Measurements from ENCODE around the gene LCNL1.

The LCNL1 gene

DNA sequence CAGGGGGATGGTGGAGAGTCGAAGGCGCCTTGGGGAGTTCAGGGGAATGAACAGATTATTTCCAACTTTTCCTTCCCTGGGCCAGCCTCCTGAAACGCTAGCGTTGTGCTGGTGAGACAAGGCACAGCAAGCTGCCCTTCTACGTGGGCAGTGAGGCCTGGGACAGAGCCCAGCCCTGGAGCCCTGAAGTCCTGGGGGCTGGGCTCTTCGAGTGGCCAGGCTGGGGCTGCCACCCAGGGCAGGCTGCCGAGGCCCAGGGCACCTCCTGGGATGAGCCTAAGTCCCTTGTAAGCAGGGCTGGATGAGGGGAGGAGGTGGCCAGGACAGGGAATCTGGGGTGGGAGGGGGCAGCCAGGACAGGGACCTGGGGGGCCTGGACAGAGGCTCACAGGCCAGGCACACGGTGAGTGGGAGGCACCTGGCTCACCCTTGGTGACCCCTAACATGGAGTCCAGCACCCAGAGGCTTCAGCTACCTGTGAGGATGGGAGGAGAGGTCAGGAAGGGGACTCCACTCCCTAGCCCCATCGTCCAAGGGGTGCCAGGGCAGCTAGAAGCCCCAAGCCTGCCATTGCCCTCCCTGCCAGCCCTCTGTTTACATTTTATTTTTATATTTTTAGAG, 32.0 kb upstream of the LCNL1 start:
- no peak for DNase-seq (ENCODE audit: low read depth, low spot score)
- CTCF ChIA-PET = interaction anchor here (1.3 to 1.9 kb wide), 2 partner anchors 78 to 84 kb away, joined by 4 read pairs; no protein-coding TSS in a partner anchor
- H3K4me3 ChIP-seq (ENCODE audit: low read depth, low read length) = no peak overlapping the region
- TF ChIP-seq, protein P1, sequence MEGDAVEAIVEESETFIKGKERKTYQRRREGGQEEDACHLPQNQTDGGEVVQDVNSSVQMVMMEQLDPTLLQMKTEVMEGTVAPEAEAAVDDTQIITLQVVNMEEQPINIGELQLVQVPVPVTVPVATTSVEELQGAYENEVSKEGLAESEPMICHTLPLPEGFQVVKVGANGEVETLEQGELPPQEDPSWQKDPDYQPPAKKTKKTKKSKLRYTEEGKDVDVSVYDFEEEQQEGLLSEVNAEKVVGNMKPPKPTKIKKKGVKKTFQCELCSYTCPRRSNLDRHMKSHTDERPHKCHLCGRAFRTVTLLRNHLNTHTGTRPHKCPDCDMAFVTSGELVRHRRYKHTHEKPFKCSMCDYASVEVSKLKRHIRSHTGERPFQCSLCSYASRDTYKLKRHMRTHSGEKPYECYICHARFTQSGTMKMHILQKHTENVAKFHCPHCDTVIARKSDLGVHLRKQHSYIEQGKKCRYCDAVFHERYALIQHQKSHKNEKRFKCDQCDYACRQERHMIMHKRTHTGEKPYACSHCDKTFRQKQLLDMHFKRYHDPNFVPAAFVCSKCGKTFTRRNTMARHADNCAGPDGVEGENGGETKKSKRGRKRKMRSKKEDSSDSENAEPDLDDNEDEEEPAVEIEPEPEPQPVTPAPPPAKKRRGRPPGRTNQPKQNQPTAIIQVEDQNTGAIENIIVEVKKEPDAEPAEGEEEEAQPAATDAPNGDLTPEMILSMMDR (IDR thresholded peaks at IDR 0.05; ENCODE audit: insufficient read depth, low read length, missing control alignments) = no peak
- POLR2A ChIA-PET = interaction anchor here (1.1 kb wide), 1 partner anchor 103 kb away, joined by 3 read pairs; no protein-coding TSS in a partner anchor

DNA sequence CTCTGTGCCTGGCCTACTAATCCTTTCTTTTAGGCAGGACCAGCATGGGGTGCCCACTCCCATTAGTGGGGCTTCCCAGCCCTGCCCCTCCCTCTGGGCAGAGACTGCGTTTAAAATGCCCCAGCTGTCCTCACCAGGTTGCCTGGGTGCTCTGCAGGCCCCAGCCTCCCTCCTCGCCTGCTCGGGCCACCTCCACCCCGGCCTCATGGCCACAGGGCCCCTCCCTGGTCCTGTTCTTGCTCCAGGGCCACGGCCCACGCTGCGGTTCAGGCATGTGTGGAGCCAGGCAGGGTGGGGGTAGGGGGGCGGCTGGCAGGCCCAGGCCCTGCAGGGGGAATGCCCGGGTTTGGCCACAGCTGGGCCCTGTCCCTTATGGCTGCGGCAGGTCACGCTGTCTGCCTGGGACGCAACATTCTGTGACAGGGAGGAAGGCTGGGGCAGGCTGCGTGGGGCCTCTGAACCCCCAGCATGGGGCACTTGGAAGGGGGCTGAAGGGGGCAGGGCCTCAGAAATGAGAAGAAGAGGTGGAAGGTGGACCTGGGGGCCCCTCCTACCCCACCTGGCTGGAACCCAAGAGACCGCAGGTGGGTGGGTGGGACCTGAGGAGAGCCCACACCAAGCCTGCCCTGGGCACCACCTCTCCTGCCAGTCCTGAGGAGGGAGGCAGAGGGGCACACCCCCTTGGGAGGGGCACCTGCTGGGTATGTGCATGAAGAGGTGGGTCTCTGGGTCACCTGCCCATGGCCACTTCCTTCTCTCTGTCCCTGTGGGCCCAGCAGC, 31.1 kb upstream of the LCNL1 start, which contains the start of gene LCN12:
Gene LCN12, plus strand, starts transcription at position 733 of the 780 bp plus-strand sequence. CDS start 55 bp downstream, outside the sequence.
- CTCF ChIA-PET = interaction anchor here (1.3 to 1.9 kb wide), 2 partner anchors 77 to 83 kb away, joined by 4 read pairs; no protein-coding TSS in a partner anchor
- no peak for DNase-seq (ENCODE audit: low read depth, low spot score)
- TF ChIP-seq, protein P1 (IDR thresholded peaks at IDR 0.05; ENCODE audit: insufficient read depth, low read length, missing control alignments) = no peak
- POLR2A ChIA-PET = no interaction called here
- H3K4me3 ChIP-seq (ENCODE audit: low read depth, low read length) = no peak within 1 kb of the TSS

DNA sequence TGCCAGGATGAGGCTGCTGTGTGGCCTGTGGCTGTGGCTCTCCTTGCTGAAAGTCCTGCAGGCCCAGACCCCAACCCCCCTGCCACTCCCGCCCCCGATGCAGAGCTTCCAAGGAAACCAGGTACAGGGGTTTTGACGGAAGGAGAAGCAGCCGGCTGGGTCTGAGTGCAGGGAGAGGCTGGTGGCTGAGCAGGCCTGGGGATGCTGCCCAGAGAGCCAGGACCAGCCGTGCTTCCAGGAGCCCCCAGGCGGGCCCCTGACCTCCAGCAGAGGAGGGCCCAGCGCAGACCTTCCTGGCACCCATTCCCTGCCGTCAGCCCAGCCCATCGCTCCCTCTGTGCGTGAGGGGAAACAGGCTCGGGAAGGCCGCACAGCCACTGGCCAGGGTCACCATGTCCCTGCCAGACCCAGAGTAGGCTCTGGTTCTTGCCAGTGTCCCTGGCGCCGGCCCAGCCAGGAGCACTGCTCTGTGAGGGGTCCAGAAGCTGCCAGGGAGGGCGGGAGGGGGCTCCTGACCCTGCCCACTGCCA, 30.4 kb upstream of the LCNL1 start:
- DNase-seq (ENCODE audit: low read depth, low spot score) = no peak
- CTCF ChIA-PET = interaction anchor here (1.0 kb wide), 1 partner anchor 83 kb away, joined by 5 read pairs; no protein-coding TSS in a partner anchor
- POLR2A ChIA-PET = no interaction called here
- H3K4me3 ChIP-seq (ENCODE audit: low read depth, low read length) = no peak overlapping the region
- TF ChIP-seq, protein P1 (IDR thresholded peaks at IDR 0.05; ENCODE audit: insufficient read depth, low read length, missing control alignments) = no peak

DNA sequence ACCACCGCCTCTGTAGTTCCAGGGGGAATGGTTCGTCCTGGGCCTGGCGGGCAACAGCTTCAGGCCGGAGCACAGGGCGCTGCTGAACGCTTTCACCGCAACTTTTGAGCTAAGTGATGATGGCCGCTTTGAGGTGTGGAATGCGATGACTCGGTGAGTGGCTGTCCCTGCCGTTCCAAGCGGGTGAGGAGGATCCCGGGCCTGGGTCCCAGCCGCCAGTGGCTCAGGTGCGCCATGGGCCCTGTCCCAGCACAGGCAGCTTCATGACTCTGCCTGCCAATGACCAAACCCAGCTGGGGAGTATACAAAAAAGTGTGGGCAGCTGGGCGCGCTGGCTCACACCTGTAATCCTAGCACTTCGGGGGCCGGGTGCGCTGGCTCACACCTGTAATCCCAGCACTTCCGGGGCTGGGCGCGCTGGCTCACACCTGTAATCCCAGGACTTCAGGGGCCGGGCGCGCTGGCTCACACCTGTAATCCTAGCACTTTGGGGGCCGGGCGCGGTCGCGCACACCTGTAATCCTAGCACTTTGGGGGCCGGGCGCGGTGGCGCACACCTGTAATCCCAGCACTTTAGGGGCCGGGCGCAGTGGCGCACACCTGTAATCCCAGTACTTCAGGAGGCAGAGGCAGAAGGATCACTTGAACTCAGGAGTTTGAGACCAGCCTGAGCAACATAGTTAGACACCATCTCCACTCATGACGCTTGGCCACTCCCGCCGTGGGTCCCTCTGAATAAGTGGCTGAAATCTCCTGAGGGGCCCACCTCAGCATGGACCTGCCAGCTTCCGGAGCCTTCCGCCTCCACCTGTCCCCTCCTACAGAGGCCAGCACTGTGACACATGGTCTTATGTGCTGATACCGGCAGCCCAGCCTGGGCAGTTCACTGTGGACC, 29.7 kb upstream of the LCNL1 start:
- ChIA-PET CTCF (interaction anchor here (1.0 to 3.4 kb wide), 2 partner anchors 8 to 82 kb away, joined by 5 to 16 read pairs; partner anchors contain the start of genes C8G and FBXW5), POLR2A (no interaction called here)
- no peak for DNase-seq (ENCODE audit: low read depth, low spot score)
- TF ChIP-seq, protein P1 (IDR thresholded peaks at IDR 0.05; ENCODE audit: insufficient read depth, low read length, missing control alignments) = no peak
- no peak overlapping the region for H3K4me3 ChIP-seq (ENCODE audit: low read depth, low read length)

DNA sequence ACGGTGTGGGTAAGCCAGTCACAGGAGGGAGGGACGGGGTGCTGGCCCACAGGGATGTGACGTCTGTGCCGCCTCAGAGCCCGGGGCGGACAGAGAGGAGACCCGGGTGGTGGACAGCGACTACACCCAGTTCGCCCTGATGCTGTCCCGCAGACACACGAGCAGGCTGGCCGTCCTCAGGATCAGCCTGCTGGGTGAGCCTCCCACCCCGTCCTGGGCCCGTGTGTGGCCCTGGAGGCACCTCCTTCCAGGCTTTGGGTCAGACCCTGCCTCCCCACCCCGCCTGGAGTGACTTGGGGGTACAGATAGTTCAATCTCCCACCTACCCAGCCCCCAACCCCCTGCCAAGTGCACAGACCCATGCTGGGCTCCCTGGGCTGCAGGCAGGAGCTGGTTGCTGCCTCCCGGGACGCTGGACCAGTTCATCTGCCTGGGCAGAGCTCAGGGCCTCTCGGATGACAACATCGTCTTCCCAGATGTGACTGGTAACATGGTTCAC, 29.0 kb upstream of the LCNL1 start:
- no peak overlapping the region for H3K4me3 ChIP-seq (ENCODE audit: low read depth, low read length)
- DNase-seq (ENCODE audit: low read depth, low spot score) = no peak
- TF ChIP-seq, protein P1 (IDR thresholded peaks at IDR 0.05; ENCODE audit: insufficient read depth, low read length, missing control alignments) = no peak
- ChIA-PET POLR2A (no interaction called here), CTCF (interaction anchor here (3.4 kb wide), 1 partner anchor 9 kb away, joined by 16 read pairs; the partner anchor contains the start of genes C8G and FBXW5)
